ENCODE results near the gene MGLL.

- TF ChIP-seq CTCF (IDR thresholded peaks at IDR 0.05 in 2 of 3, conservative IDR thresholded peaks at IDR 0.05 in 1 of 3; ENCODE audit: borderline replicate concordance in 1 of 3, insufficient read depth in 1 of 3, low read depth in 2 of 3, low read length in 2 of 3) (no peak), ZFX (IDR thresholded peaks at IDR 0.05) (no peak), CEBPB (IDR thresholded peaks at IDR 0.05; ENCODE audit: low read depth) (no peak), POLR2AphosphoS5 (IDR thresholded peaks at IDR 0.05; ENCODE audit: low read depth, low read length) (no peak), ELF1 (IDR thresholded peaks at IDR 0.05; ENCODE audit: borderline replicate concordance, low read depth) (no peak), POLR2A (IDR thresholded peaks at IDR 0.05; ENCODE audit: borderline replicate concordance, extremely low read depth, insufficient read depth, insufficient read length) (no peak), EZH2 (IDR thresholded peaks at IDR 0.05) (no peak), ATF3 (IDR thresholded peaks at IDR 0.05) (no peak), YY1 (IDR thresholded peaks at IDR 0.05; ENCODE audit: extremely low read depth, insufficient replicate concordance, low read depth, low read length) (no peak)
These were observed 2.7 kb downstream of the MGLL start for GRCh38 chr3:127819656-127820055.
